Spleen (tissue), 13 donors: ENCODE data around the gene PPP1R3E. TPM values are rescaled to one million over a fixed set of nuclear protein-coding genes. Genes with fewer than 3 reads are reported as not detected.
A peak's percentile ranks its signal among the peaks of the same experiment; 100 is the strongest.

ENCODE experiments used
- DNase-seq: peaks from one replicate; pipeline ENCODE4 v3.0.0-alpha.2; 2020
- H3K27ac ChIP-seq, 8 donors: fragments of 200-600 bp; sonication (generic) in 7 of 8; 1 replicate in 4 of 8; 2 replicates in 4 of 8; pipeline versions ENCODE4 v1.5.0 to v1.8.0; 2016 to 2021; ENCODE audit warnings: inconsistent platforms in 4 of 8, mild to moderate bottlenecking in 4 of 8, moderate library complexity in 1 of 8
- H3K27me3 ChIP-seq, 7 donors: fragments of 200-600 bp; sonication (generic) in 6 of 7; replicated peaks in 1 of 7; 1 replicate in 4 of 7; 2 replicates in 3 of 7; pipeline versions ENCODE4 v1.5.0 to v1.8.0; 2016 to 2021; ENCODE audit warnings: inconsistent platforms in 3 of 7, mild to moderate bottlenecking in 1 of 7
- H3K36me3 ChIP-seq, 6 donors: fragments of 200-600 bp; sonication (generic) in 5 of 6; 1 replicate in 4 of 6; 2 replicates in 2 of 6; pipeline versions ENCODE4 v1.5.0 to v1.8.0; 2016 to 2021; ENCODE audit warnings: inconsistent platforms in 2 of 6
- H3K4me1 ChIP-seq, 6 donors: fragments of 200-600 bp; sonication (generic) in 5 of 6; 1 replicate in 3 of 6; 2 replicates in 3 of 6; pipeline versions ENCODE4 v1.5.0 to v1.8.0; 2016 to 2021; ENCODE audit warnings: inconsistent platforms in 3 of 6
- H3K4me3 ChIP-seq, 8 donors: fragments of 200-600 bp; sonication (generic) in 7 of 8; 1 replicate in 4 of 8; 2 replicates in 4 of 8; pipeline versions ENCODE4 v1.5.0 to v1.8.0; 2016 to 2021; ENCODE audit warnings: inconsistent platforms in 4 of 8, mild to moderate bottlenecking in 4 of 8, moderate library complexity in 2 of 8
- H3K9me3 ChIP-seq, 8 donors: fragments of 200-600 bp; sonication (generic) in 7 of 8; 1 replicate in 4 of 8; 2 replicates in 4 of 8; pipeline versions ENCODE4 v1.5.0 to v1.8.0; 2016 to 2021; ENCODE audit warnings: inconsistent platforms in 4 of 8
- POLR2A ChIP-seq, 3 donors: fragments of 450-650 bp; IDR thresholded peaks; one replicate each; pipeline ENCODE4 v1.5.1; 2017; ENCODE audit warnings: antibody characterized with exemption in 3 of 3, mild to moderate bottlenecking in 1 of 3
- POLR2AphosphoS5 ChIP-seq, 3 donors: sonication (generic); formaldehyde crosslinking; IDR thresholded peaks; one replicate each; pipeline ENCODE4 v1.5.1; 2017; ENCODE audit warnings: antibody characterized with exemption in 3 of 3
- WGBS, 5 donors: extraction: QIAGEN DNeasy Blood & Tissue Kit in 3 of 5; methylation state at CpG; one replicate each; pipeline versions ENCODE4 v1.1.5 to v1.1.7; 2013 to 2018; 5-methylcytosine and 5-hydroxymethylcytosine counted together
- intact Hi-C: fragments of 100-400 bp; cut with DNase I; formaldehyde crosslinking; loops from one replicate; pipeline ENCODE4 v1.15.0; 2023; ENCODE audit warnings: low total_unique reads
- long read RNA-seq, 2 donors: transcript quantifications; one replicate each; lab custom pipeline, GENCODE V29; 2026
- polyA plus RNA-seq, 3 donors: library from polyadenylated mRNA; stranded (reverse); fragments of 200-250 nt; gene quantifications; one replicate each; pipeline ENCODE4 v1.2.1, GENCODE V29; 2013
- total RNA-seq, 7 donors: library from RNA; depleted of rRNA in 3 of 7; stranded (reverse); fragments of >200 nt in 3 of 7; fragmentation: NEBNext Ultra II Directional in 4 of 7; extraction: Animal tissue kit (Norgen Biotek cat#: 25700) in 4 of 7; gene quantifications; one replicate each; pipeline versions ENCODE4 v1.1.0 to v1.2.1, GENCODE V29; 2016 to 2021
- TF ChIP-seq, protein P1 (sequence below), 11 experiments: fragments of 200-600 bp in 7 of 11; fragments of 450-650 bp in 4 of 11; sonication (generic) in 4 of 11; IDR thresholded peaks in 8 of 11; conservative IDR thresholded peaks in 3 of 11; 1 replicate in 7 of 11; 2 replicates in 4 of 11; pipeline versions ENCODE4 v1.4.0 to v1.8.0; 2016 to 2021; ENCODE audit warnings: antibody characterized with exemption in 11 of 11, inconsistent platforms in 4 of 11, mild to moderate bottlenecking in 1 of 11
- donor health status: healthy with polysubstance abuse.
- donor health status: DM: no; HTN: no; CAD: no; lungs with moderate emphysema.
- donor health status: DM: no; HTN: no; CAD: no.
- donor health status: Bipolar disorder and iron deficiency.
- donor health status: healthy.
- donor health status: DM: no; HTN: no; CAD: no.
- donor health status: DM: yes; HTN: yes; CAD: no.

Gene PPP1R3E, protein sequence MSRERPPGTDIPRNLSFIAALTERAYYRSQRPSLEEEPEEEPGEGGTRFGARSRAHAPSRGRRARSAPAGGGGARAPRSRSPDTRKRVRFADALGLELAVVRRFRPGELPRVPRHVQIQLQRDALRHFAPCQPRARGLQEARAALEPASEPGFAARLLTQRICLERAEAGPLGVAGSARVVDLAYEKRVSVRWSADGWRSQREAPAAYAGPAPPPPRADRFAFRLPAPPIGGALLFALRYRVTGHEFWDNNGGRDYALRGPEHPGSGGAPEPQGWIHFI
- total RNA-seq = 10 to 100 TPM; 18.6 to 31.7 (median 20.8) TPM
- polyA plus RNA-seq = 10 to 100 TPM; 22.1 to 36.7 (median 30.3) TPM
- long read RNA-seq, donor 1 = 0 reads
- long read RNA-seq, donor 2, partial matches to known transcripts = 385 of 385 reads
- long read RNA-seq, donor 2, other reads (novel, unspliced or antisense) = 0 of 385 reads

DNA sequence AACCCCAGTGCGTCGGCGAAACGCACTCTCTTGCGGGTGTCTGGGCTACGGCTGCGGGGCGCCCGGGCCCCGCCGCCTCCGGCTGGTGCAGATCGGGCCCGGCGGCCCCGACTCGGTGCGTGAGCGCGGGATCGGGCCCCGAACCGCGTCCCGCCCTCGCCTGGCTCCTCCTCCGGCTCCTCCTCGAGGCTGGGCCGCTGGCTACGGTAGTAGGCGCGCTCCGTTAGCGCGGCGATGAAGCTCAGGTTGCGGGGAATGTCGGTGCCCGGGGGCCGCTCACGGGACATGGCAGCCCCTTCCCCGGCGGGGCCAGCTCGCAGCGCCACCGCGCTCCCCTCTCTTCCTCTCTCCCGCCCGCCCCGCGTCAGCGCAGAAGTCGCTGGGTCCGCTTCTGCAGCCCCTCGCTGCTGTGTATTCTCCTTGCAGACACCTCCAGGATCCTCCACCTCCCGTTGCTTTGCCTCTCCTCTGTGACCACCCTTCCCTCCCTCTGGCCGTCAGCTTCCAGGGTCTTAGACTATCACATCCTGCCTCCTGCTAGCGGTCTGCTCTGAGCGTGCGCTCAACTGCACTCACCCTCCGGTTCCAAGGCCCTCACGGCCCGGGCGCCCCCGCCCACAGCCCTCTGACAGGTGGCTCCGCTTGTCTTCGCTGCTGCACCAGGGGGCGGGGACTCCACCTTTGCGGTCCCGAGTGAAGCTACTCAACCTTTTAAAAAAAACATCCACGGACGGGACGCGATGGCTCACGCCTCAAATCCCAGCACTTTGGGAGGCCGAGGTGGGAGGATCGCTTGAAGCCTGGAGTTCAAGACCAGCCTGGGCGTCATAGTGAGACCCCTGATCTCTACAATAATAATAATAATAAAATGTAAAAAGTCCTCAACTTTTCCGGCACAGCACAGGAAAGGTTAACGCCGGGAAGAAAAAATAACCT, at the start of gene PPP1R3E:
PPP1R3E (minus strand) TSS at position 570 of the 936 bp plus-strand sequence; CDS start at position 287, 283 bp downstream.
- no peaks in the 10 kb centered on the region for H3K9me3 ChIP-seq
- H3K4me1 ChIP-seq = peaks cover 16 to 73% (median 51%) of the 10 kb centered on the region in 6 donors
- peak within 1 kb of the TSS; percentile 93 to 98 (median 96) for H3K27ac ChIP-seq
- peak in 1 of 3 donors; percentile 85 for TF ChIP-seq POLR2A (IDR thresholded peaks at IDR 0.05)
- peak; percentile 95 to 97 (median 96) for TF ChIP-seq POLR2AphosphoS5 (IDR thresholded peaks at IDR 0.05)
- TF ChIP-seq, protein P1, sequence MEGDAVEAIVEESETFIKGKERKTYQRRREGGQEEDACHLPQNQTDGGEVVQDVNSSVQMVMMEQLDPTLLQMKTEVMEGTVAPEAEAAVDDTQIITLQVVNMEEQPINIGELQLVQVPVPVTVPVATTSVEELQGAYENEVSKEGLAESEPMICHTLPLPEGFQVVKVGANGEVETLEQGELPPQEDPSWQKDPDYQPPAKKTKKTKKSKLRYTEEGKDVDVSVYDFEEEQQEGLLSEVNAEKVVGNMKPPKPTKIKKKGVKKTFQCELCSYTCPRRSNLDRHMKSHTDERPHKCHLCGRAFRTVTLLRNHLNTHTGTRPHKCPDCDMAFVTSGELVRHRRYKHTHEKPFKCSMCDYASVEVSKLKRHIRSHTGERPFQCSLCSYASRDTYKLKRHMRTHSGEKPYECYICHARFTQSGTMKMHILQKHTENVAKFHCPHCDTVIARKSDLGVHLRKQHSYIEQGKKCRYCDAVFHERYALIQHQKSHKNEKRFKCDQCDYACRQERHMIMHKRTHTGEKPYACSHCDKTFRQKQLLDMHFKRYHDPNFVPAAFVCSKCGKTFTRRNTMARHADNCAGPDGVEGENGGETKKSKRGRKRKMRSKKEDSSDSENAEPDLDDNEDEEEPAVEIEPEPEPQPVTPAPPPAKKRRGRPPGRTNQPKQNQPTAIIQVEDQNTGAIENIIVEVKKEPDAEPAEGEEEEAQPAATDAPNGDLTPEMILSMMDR (IDR thresholded peaks at IDR 0.05 in 8 of 11, conservative IDR thresholded peaks at IDR 0.05 in 3 of 11) = no peak
- peaks cover 0 to 17% (median 7%) of the 10 kb centered on the region in 6 donors for H3K36me3 ChIP-seq
- WGBS, 5 donors = 2 to 3% (median 2%) methylated on average over 51 to 81 of the region's 81 CpGs
- DNase-seq = peak; percentile 97
- peak within 1 kb of the TSS; percentile 72 to 92 (median 84) for H3K4me3 ChIP-seq
- intact Hi-C loops = no loop called here
- H3K27me3 ChIP-seq = no peaks in the 10 kb centered on the region

DNA sequence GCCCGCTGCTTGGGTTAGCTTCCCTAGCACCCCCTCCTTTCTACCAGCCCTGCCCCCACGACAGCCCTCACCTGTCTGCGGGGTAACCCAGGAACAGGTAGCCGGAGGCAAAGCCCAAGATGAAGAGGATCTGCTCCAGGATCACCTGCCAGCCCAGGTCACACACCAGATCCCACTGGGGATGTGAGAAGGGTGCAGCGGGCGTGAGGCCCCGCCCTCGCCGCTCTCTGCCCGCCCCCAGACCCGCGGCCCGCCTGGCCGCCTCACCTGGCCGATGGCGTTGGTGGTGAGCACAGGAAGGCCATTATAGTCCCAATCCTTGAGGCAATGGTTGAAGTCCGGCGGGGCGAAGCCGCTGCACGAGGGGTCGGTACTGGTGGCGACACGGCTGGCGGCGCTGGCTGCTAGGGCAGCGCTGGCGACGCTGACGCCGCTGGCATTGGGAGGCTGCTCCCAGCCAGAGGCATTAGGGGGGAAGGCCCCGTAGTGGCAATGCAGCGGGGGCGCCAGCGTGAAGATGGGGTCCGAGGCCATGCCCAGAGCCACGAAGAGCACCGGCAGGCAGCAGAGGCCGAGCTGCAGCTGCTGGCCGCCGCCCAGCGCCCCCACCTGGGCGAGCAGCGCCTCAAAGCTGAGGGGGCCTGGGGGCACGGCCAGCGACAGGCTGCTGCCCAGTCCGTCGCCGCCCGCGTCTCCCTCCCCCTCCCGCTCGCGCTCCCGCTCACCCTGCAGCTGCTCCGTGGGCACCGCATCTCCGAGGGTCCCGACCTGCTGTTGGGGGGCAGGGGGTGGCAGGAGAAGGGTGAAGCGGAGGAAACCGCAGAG, 49.2 kb upstream of the PPP1R3E start:
- H3K9me3 ChIP-seq = no peaks in the 10 kb centered on the region
- intact Hi-C loops = no loop called here
- peaks cover 0 to 69% (median 24%) of the 10 kb centered on the region in 7 donors for H3K27me3 ChIP-seq
- peaks cover 0 to 4% (median 0%) of the 10 kb centered on the region in 6 donors for H3K36me3 ChIP-seq
- 11 to 34% (median 14%) methylated on average over 18 to 61 of the region's 61 CpGs for WGBS, 5 donors
- H3K4me1 ChIP-seq = peaks cover 0 to 19% (median 16%) of the 10 kb centered on the region in 6 donors
- H3K4me3 ChIP-seq = peak overlapping the region; percentile 50 to 81 (median 55)
- H3K27ac ChIP-seq = peak overlapping the region in 3 of 8 donors; percentile 37 to 59 (median 40)
- no peak for TF ChIP-seq POLR2A (IDR thresholded peaks at IDR 0.05)
- TF ChIP-seq POLR2AphosphoS5 (IDR thresholded peaks at IDR 0.05) = no peak
- TF ChIP-seq, protein P1 (IDR thresholded peaks at IDR 0.05 in 8 of 11, conservative IDR thresholded peaks at IDR 0.05 in 3 of 11) = no peak
- peak; percentile 67 for DNase-seq

DNA sequence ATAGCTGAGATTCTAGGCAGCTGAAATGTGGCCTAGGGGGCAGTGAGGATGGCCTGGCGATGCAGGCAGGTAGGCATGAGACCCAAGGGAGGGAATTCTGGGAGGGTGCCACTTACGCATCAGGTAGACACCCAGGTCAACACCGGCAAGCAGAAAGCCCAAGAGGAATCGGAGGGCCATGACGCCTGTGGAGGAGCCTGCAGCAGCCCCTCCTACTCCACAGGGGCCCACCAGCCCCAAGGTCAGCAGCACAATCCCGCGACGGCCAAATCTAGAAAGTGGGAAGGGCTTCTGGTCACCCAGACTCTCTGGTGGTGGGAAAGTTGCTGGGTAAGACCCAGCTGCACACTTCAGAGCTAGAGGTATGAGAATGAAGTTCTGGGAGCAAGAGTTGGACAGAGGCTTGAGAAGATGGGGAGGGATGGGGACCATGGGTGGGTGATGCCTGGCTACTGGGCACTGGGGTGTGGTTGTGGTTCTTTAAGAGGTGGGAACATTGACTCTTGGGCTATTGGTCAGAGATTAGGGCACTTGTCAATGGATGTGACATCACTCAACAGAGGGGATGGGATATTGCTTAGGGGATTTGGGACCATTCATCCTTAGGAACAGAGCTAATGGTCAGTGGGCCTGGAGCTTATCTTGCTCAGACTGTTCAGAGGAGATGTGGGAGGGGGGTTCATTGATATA, 46.6 kb upstream of the PPP1R3E start:
- Histone ChIP-seq H3K27ac (no peak overlapping the region), H3K27me3 (peaks cover 0 to 44% (median 24%) of the 10 kb centered on the region in 7 donors), H3K9me3 (no peaks in the 10 kb centered on the region), H3K4me3 (no peak overlapping the region), H3K36me3 (no peaks in the 10 kb centered on the region), H3K4me1 (peaks cover 0 to 19% (median 16%) of the 10 kb centered on the region in 6 donors)
- TF ChIP-seq, protein P1 (IDR thresholded peaks at IDR 0.05 in 8 of 11, conservative IDR thresholded peaks at IDR 0.05 in 3 of 11) = no peak
- TF ChIP-seq POLR2A (IDR thresholded peaks at IDR 0.05) = no peak
- no peak for TF ChIP-seq POLR2AphosphoS5 (IDR thresholded peaks at IDR 0.05)
- intact Hi-C loops = no loop called here
- DNase-seq = peak; percentile 56
- 86 to 95% (median 89%) methylated on average over 8 of the region's 8 CpGs for WGBS, 5 donors
